ENCODE data around the gene RNF31.
A peak's percentile ranks its signal among the peaks of the same experiment; 100 is the strongest.

Gene RNF31

GRCh38 chr14:24159777-24160498, 12.6 kb downstream of the RNF31 start:
- no peak for DNase-seq (ENCODE audit: low read depth)

- DNase-seq (ENCODE audit: low read depth) = no peak
These were observed 13.2 kb downstream of the RNF31 start for GRCh38 chr14:24160499-24160849.

- DNase-seq (ENCODE audit: low read depth) = peak; percentile 97
These were observed 13.8 kb downstream of the RNF31 start, which contains the start of gene IRF9 for GRCh38 chr14:24160850-24161804. Gene IRF9 (plus strand): TSS chr14:24161265. CDS start chr14:24162145, 880 bp downstream.

GRCh38 chr14:24162093-24162492, 14.8 kb downstream of the RNF31 start:
- DNase-seq (ENCODE audit: low read depth) = peak; percentile 43

DNA sequence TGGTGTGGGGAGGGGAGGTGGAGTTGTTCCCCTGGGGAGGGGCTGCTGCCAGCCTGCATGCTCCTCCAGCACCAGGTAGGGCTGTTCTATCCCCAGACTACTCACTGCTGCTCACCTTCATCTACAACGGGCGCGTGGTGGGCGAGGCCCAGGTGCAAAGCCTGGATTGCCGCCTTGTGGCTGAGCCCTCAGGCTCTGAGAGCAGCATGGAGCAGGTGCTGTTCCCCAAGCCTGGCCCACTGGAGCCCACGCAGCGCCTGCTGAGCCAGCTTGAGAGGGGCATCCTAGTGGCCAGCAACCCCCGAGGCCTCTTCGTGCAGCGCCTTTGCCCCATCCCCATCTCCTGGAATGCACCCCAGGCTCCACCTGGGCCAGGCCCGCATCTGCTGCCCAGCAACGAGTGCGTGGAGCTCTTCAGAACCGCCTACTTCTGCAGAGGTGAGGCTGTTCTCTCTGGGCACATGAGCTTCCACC, 17.3 kb downstream of the RNF31 start:
- no peak for DNase-seq (ENCODE audit: low read depth)

GRCh38 chr14:24165785-24166184, 18.5 kb downstream of the RNF31 start:
- no peak for DNase-seq (ENCODE audit: low read depth)

- DNase-seq (ENCODE audit: low read depth) = no peak
These were observed 20.3 kb downstream of the RNF31 start for GRCh38 chr14:24167469-24168114.

DNA sequence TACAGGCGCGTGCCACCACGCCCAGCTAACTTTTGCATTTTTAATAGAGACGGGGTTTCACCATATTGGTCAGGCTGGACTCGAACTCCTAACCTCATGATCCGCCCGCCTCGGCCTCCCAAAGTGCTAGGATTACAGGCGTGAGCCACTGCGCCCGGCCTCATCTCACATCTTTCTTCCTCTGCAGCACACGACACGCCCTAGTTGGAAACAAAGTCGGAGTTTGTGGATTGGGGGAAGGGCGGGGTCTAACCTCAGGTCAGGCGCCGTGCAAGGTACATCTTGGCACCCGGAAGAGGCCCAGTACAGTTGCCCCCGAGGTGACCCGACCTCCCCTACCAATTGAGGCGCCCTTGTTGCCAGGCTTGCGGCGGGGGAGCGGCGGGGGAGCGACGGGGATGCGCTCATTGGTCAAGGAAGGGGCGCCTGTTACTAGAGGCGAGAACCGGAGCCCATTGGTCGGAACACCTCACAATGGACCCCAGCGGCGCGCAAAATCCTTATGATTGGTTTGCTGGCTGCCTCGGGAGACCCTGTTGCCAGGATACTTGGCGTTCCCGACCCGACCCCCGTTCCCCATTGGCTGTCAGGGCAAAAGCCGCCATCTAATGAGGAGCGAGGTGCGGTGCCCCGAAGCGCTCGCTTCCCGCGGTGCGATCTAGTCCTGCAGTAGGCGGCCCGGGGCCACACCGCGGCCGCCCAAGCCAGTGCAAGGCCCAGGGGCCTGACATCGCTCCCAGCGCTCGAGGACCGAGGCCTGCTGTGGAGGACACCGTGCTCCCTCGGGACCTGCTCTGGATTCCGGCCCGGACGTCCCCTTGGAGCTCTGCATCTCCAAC, 24.3 kb downstream of the RNF31 start, which contains the start of gene REC8:
Gene REC8, plus strand, starts transcription at position 659 of the 839 bp plus-strand sequence. CDS start 473 bp downstream, outside the sequence.
- DNase-seq (ENCODE audit: low read depth) = no peak

DNA sequence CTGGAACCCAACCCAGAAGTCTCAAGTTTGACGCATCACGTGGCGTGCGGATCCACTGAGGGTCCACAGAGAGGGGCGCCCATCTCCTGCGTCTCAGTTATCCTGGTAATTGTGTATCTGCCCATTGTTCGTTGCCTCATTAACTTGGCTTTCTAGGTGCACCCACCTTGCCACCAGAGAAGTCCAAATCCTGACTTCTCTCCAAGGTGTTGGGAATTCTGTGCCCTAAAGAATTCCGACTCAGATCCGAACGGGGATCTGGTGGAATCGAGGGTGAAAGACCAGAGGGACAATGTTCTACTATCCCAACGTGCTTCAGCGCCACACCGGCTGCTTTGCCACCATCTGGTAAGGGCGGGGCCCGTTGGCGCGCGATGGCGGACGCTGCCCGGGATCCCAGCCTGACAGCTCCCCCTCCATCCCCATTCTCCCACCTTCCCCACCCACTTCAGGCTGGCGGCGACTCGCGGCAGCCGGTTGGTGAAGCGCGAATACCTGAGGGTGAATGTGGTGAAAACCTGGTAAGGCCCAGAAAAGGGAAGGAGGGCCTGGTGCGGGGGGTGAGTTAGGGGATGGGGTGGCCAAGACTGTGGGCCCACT, 25.1 kb downstream of the RNF31 start:
- DNase-seq (ENCODE audit: low read depth) = no peak

DNA sequence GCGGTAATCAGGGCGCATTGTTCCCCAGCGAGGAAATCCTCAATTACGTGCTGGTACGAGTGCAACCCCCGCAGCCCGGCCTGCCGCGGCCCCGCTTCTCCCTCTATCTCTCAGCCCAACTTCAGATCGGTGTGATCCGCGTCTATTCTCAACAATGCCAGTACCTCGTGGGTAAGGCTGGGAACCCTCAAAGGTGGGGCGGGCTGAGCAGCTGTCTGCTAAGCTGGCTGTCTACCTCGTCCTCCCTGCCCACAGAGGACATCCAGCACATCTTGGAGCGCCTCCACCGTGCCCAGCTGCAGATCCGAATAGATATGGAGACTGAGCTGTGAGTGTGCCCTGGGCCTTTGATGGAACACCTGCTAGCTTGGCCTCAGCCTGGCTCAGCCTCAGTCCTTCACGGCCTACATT, 25.6 kb downstream of the RNF31 start:
- DNase-seq (ENCODE audit: low read depth) = no peak

DNA sequence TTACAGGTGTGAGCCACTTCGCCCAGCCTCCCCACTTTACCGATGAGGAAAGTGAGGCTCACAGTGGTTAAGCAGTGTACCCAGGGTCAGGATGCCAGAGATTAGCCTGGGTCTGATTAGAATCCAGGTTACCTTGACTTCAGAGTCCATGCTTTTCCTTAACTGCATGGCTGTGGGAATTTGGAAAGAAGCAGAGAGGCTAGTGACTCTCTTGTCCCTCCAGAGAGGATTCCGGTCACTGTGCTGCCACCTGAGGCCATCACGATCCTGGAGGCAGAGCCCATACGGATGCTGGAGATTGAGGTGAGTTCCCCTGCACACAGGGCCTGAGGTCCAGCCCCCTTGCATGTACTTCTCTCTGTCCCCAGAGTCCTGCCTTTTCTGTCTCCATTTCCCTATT, 29.3 kb downstream of the RNF31 start:
- DNase-seq (ENCODE audit: low read depth) = no peak

DNA sequence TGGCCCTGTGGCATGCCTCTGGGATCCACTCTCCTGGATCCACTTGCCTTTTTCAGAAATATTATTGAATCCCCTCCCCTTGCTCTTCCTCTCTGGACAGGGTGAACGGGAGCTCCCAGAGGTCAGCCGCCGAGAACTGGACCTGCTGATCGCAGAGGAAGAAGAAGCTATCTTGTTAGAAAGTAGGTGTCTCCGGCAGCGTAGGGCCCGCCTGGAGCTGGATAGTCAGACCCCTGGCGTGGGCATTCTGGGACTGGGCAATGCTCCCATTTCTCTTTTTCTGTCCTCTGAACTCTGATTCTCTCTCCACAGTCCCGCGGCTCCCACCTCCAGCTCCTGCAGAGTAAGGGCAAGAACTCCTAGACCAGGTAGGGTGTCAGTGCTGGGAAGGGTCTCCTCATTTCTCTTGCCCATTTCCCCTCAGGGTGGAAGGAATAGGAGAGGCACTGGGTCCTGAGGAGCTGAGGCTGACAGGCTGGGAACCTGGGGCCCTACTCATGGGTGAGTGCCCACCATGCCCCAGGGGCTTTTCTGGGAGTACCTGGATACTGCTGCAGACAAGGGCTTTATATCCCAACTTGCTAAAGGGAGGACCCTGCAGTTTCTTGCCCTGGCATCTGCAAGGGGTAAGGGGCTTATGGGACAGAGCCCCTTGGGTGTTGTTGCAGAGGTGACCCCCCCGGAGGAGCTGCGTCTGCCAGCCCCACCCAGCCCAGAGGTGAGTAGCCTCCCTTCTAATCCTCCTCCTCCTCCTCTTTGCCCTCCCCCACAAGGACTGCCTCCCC, 29.9 kb downstream of the RNF31 start:
- no peak for DNase-seq (ENCODE audit: low read depth)

DNA sequence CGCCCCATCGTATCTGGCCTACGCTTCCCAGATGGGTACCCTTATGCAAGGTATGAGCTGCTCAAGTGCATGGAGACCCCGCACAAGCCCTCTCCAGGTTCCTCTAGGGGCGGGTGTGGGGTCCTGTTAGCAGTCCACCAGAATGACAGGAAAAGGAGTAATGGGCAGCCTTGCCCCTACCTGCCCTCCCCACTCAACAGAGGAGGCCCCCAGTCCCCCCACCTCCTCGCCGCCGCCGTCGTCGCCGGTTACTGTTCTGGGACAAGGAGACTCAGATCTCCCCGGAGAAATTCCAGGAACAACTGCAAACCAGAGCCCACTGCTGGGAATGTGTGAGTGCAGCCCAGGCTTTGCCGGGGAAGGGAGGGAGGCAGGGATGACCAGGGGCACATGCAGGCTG, 30.6 kb downstream of the RNF31 start:
- DNase-seq (ENCODE audit: low read depth) = no peak

- DNase-seq (ENCODE audit: low read depth) = no peak
These were observed 31.3 kb downstream of the RNF31 start for GRCh38 chr14:24178399-24179178.

DNA sequence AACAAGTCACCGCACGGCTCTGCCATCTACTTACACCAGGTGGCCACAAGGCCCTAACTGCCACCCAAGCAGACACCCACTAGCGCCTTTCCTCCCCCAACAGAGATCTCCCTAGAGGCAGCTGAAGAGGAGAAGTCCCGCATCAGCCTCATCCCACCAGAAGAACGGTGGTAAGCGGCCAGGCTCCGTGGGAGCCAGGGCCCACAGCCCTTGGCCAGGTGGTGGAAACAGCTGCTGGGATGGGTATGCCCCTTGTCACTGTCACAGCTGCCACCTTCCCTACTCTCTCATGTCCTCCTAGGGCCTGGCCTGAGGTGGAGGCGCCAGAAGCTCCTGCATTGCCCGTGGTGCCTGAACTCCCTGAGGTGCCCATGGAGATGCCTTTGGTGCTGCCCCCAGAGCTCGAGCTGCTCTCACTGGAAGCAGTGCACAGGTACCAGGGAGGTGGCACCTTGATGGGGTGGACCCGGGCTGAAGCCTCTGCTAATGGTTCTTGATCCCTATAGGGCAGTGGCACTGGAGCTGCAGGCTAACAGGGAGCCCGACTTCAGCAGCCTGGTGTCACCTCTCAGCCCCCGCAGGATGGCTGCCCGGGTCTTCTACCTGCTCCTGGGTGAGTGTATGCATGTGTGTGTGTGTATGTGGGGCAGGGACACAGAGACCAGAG, 32.1 kb downstream of the RNF31 start:
- DNase-seq (ENCODE audit: low read depth) = no peak

- peak; percentile 82 for DNase-seq (ENCODE audit: low read depth)
These were observed 32.9 kb downstream of the RNF31 start for GRCh38 chr14:24179961-24180796.

DNA sequence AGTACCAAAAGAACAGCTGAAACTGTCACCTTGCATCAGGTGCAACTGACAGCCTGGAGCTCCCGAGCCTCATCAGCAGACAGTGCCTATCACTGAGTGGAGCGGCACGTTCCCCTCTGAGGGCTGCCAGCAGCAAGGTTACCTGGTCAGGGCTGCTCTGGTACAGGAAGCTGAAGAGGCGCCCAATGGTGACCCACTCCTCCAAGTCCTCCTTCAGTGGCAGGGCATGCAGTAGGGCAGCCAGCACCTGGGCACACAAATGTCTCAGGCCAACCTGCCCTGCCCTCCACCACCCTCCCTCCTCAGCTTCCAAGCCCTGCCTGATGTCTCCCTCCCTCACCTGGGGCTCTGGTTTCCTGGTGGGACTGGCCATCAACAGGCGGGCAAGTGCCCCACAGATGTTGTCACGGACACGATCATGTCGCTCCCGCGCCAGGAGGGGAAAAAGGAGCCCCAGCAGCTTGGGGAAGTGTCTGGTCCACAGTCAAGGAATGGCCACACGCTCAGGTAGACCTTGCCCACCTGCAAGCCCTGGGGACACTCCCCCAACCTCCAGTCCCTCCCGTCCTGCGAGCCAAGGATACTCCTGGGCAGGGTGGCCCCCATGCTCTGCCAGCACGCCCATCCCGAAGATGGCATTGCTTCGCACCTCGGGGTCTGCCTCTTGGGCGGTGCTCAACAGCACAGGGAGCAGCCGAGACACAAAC, 34.2 kb downstream of the RNF31 start:
- no peak for DNase-seq (ENCODE audit: low read depth)
